Parathyroid adenoma (tissue), 2 donors: ENCODE results near the gene RAPGEF1.

Source experiments
- H2AFZ ChIP-seq: fragments of 300-600 bp; sonication (generic); one replicate; pipeline ENCODE4 v1.7.0; 2017; ENCODE audit warnings: antibody characterized with exemption, mild to moderate bottlenecking
- H3K27ac ChIP-seq: fragments of 300-600 bp; sonication (generic); one replicate; pipeline ENCODE4 v1.7.0; 2017
- H3K27me3 ChIP-seq: fragments of 300-600 bp; sonication (generic); one replicate; pipeline ENCODE4 v1.7.0; 2017; ENCODE audit warnings: low read length; ENCODE audit not compliant: control insufficient read depth, insufficient read depth
- H3K36me3 ChIP-seq: fragments of 300-600 bp; sonication (generic); one replicate; pipeline ENCODE4 v1.7.0; 2017; ENCODE audit warnings: low read length; ENCODE audit not compliant: control insufficient read depth, insufficient read depth
- H3K4me1 ChIP-seq: fragments of 300-600 bp; sonication (generic); one replicate; pipeline ENCODE4 v1.7.0; 2017; ENCODE audit warnings: control low read depth
- H3K4me2 ChIP-seq: fragments of 300-600 bp; sonication (generic); one replicate; pipeline ENCODE4 v1.7.0; 2017; ENCODE audit warnings: low read length
- H3K4me3 ChIP-seq: fragments of 300-600 bp; sonication (generic); one replicate; pipeline ENCODE4 v1.7.0; 2017; ENCODE audit warnings: low read depth, low read length
- H3K79me2 ChIP-seq: fragments of 300-600 bp; sonication (generic); one replicate; pipeline ENCODE4 v1.7.0; 2017; ENCODE audit warnings: control low read depth
- H3K9ac ChIP-seq: fragments of 300-600 bp; sonication (generic); one replicate; pipeline ENCODE4 v1.7.0; 2017; ENCODE audit warnings: mild to moderate bottlenecking
- H3K9me3 ChIP-seq: fragments of 300-600 bp; sonication (generic); one replicate; pipeline ENCODE4 v1.7.0; 2017; ENCODE audit warnings: low read length; ENCODE audit not compliant: control insufficient read depth
- TF ChIP-seq, protein P1 (sequence below): fragments of 300-600 bp; sonication (generic); IDR thresholded peaks from one replicate; pipeline ENCODE4 v1.7.0; 2017; ENCODE audit warnings: antibody characterized with exemption, mild to moderate bottlenecking
- donor health status: primary hyperparathyroidism.

The RAPGEF1 gene

DNA sequence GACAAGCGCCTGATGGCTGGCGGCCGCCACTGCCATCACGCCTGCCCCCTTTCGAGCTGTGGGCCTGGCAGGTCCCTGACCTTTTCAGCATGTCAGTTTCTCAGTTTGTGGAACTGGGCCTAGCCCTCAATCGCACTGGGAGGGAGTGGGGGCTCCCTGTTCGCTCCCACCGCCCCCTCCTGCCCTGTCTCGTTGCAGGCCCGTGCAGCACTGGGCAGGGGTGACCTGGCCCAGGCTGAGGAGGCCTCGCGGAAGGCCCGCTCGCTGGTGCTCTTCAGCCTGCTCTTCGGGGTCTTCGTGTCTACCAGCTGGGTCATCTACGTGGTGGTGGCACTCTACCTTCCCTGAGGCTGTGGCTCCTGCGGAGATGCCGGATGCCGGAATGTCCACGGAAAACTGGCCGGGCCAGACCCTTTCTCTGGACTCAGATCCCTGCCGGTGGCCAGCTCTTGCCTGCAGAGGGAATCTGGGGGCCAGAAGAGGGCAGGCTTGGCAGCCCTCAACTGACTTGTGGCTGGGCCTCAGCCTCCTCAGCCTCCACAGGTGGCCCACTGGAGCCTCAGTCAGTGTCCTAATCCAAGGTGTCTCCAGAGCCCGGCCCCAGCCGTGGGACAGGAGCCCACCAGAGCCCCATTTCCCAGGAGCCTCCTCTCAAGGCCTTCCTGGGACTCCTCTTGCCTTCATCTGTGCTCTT, 181.9 kb downstream of the RAPGEF1 start:
- H3K79me2 ChIP-seq: no peaks in the 10 kb centered on the region
- H2AFZ ChIP-seq: no peak overlapping the region
- peaks cover 4% of the 10 kb centered on the region for H3K9me3 ChIP-seq
- H3K4me2 ChIP-seq: no peak overlapping the region
- no peak overlapping the region for H3K9ac ChIP-seq
- no peaks in the 10 kb centered on the region for H3K27me3 ChIP-seq
- no peaks in the 10 kb centered on the region for H3K36me3 ChIP-seq
- no peak overlapping the region for H3K4me3 ChIP-seq
- no peaks in the 10 kb centered on the region for H3K4me1 ChIP-seq
- TF ChIP-seq, protein P1, sequence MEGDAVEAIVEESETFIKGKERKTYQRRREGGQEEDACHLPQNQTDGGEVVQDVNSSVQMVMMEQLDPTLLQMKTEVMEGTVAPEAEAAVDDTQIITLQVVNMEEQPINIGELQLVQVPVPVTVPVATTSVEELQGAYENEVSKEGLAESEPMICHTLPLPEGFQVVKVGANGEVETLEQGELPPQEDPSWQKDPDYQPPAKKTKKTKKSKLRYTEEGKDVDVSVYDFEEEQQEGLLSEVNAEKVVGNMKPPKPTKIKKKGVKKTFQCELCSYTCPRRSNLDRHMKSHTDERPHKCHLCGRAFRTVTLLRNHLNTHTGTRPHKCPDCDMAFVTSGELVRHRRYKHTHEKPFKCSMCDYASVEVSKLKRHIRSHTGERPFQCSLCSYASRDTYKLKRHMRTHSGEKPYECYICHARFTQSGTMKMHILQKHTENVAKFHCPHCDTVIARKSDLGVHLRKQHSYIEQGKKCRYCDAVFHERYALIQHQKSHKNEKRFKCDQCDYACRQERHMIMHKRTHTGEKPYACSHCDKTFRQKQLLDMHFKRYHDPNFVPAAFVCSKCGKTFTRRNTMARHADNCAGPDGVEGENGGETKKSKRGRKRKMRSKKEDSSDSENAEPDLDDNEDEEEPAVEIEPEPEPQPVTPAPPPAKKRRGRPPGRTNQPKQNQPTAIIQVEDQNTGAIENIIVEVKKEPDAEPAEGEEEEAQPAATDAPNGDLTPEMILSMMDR: no peak
- no peak overlapping the region for H3K27ac ChIP-seq

DNA sequence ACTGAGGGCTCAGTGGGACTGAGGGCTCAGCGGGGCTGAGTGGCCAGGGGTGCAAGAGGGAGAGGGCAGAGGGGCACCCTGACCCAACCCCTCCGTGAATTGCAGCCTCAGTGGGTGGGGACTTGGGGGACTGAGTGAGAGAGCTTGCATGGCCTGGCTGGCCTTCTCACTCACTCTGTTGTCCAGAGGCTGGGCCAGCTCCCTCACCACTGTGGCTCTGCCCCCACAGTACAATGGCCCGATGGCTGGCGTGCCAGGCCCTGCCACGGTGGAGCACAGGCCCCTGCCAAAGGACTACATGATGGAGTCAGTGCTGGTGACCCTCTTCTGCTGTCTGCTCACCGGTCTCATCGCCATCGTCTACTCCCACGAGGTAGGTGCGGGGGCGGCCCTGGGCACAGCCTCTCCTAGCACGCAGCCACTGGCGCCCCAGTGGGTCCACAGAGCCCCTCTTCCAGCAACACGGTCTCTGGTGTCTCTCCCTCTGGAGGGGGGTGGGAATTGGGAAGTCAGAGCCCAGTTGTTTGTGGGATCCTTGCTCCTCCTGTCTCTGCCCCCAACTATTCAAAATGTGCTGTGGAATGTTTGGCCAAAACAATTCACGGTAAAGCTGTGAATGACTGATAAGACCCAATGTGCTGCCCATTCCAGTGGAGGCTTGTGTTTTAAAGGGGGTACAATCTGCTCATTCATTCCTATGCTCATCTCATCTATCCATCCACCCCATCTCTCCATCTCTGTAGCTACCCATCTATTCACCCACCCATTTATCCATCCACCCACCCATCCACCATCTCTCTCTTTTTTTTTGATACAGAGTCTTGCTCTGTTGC, 183.8 kb downstream of the RAPGEF1 start:
- TF ChIP-seq, protein P1: no peak

DNA sequence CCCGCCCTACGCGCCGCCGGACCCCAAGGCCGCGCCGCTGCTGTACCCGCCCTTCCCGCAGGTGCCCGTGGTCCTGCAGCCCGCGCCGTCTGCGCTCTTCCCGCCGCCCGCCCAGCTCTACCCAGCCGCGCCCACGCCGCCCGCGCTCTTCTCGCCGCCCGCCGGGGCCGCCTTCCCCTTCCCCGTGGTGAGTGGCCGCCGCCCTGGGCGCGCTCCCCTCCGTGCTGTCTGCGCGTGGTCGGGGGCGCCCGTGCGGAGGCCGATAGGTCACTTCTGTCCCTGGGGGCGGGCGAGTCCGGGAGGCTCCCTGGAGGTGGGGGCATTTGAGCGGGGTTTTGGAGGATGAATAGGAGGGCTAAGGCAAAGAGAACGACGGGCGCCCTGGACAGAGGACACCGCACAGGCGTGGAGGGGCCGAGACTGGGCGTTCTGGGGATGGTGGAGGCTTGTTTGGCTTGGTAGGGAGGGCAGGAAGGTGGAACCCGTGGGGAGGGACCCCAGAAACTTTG, 185.0 kb downstream of the RAPGEF1 start:
- H3K4me1 ChIP-seq: no peaks in the 10 kb centered on the region
- no peak overlapping the region for H2AFZ ChIP-seq
- no peaks in the 10 kb centered on the region for H3K9me3 ChIP-seq
- no peak overlapping the region for H3K27ac ChIP-seq
- TF ChIP-seq, protein P1: no peak
- H3K79me2 ChIP-seq: no peaks in the 10 kb centered on the region
- no peaks in the 10 kb centered on the region for H3K36me3 ChIP-seq
- H3K9ac ChIP-seq: no peak overlapping the region
- no peak overlapping the region for H3K4me2 ChIP-seq
- no peaks in the 10 kb centered on the region for H3K27me3 ChIP-seq
- no peak overlapping the region for H3K4me3 ChIP-seq

More for the DNA sequence above, 183.8 kb downstream of the RAPGEF1 start:
- Histone ChIP-seq H3K4me1 (no peaks in the 10 kb centered on the region), H3K36me3 (no peaks in the 10 kb centered on the region), H3K9ac (no peak overlapping the region), H2AFZ (no peak overlapping the region), H3K27me3 (no peaks in the 10 kb centered on the region), H3K4me3 (no peak overlapping the region), H3K79me2 (no peaks in the 10 kb centered on the region), H3K9me3 (peaks cover 4% of the 10 kb centered on the region), H3K27ac (no peak overlapping the region), H3K4me2 (no peak overlapping the region)

DNA sequence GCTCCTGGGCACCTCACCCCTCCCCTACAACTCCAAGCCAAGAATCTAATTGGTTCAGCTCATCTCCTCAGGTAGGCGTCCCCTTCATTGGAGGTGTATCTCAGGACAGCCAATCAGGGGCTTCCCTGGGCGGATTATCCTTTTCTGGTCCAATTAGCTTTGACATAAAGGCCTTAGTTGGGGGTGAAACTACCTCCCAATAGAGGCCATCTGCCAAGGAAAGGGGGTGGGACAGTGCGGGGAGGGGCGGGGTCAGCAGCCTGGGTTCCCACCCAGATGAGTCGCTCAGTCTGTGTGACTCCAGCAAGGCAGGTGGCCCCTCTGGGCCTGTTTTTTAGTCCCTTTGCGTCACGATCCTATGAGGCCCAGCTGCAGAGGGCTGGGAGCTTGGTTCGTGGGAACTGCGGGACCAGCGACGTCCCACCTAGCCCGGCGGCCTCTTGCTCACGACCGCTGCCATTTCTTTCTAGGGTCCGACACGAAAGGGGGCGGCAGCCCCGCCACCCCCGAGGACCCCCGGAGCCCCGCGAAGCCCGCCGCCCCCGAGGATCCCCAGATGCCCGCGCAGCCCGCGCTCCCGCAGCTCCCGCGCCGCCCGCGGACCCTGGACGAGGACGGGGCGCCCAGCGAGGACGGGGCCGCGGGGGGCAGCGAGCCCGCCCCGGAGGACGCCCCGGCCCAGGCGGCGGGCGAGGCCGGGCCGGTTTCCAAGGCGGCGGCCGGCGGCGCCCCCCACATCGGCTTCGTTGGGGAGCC, 185.6 kb downstream of the RAPGEF1 start:
- H3K9ac ChIP-seq: no peak overlapping the region
- H3K27me3 ChIP-seq: no peaks in the 10 kb centered on the region
- H3K4me3 ChIP-seq: no peak overlapping the region
- no peaks in the 10 kb centered on the region for H3K79me2 ChIP-seq
- TF ChIP-seq, protein P1: no peak
- no peaks in the 10 kb centered on the region for H3K4me1 ChIP-seq
- H3K9me3 ChIP-seq: no peaks in the 10 kb centered on the region
- no peak overlapping the region for H3K27ac ChIP-seq
- H2AFZ ChIP-seq: no peak overlapping the region
- H3K4me2 ChIP-seq: no peak overlapping the region
- H3K36me3 ChIP-seq: no peaks in the 10 kb centered on the region
